ENCODE measurements around the gene UCHL5.
A peak's percentile ranks its signal among the peaks of the same experiment; 100 is the strongest.

UCHL5 gene

GRCh38 chr1:193069748-193070385, 10.7 kb upstream of the UCHL5 start:
- no peak overlapping the region for H3K18ac ChIP-seq (ENCODE audit: low read length)
- H3K23ac ChIP-seq (ENCODE audit: low read length) = no peak overlapping the region
- no peak overlapping the region for H2BK120ac ChIP-seq (ENCODE audit: low read depth, low read length)
- H3K79me2 ChIP-seq (ENCODE audit: control insufficient read depth, insufficient read depth, low read length) = peaks cover 14% of the 10 kb centered on the region
- H3K36me3 ChIP-seq (ENCODE audit: control insufficient read depth, insufficient read depth, low read length) = no peaks in the 10 kb centered on the region
- no peak overlapping the region for H3K4ac ChIP-seq (ENCODE audit: low read depth, low read length)
- no peak overlapping the region for H3K56ac ChIP-seq (ENCODE audit: low read length)
- no peak overlapping the region for H2BK5ac ChIP-seq (ENCODE audit: low read length)
- no peaks in the 10 kb centered on the region for H3K27me3 ChIP-seq (ENCODE audit: insufficient read depth, low read length, poor library complexity)
- no peak overlapping the region for H3K9ac ChIP-seq (ENCODE audit: low read length)
- no peak overlapping the region for H4K8ac ChIP-seq (ENCODE audit: low read depth, low read length)
- DNase-seq = peak; percentile 75
- no peak overlapping the region for H3K27ac ChIP-seq (ENCODE audit: low read depth, low read length)
- peaks cover 13% of the 10 kb centered on the region for H3K79me1 ChIP-seq (ENCODE audit: low read length)
- H2BK15ac ChIP-seq (replicated peaks; ENCODE audit: low read depth) = no peak overlapping the region
- no peak overlapping the region for H2AK5ac ChIP-seq (ENCODE audit: low read length)
- H3K4me3 ChIP-seq (ENCODE audit: low read length) = no peak overlapping the region
- H4K5ac ChIP-seq (ENCODE audit: low read length) = no peak overlapping the region
- WGBS (ENCODE audit: extremely low coverage, insufficient coverage, low lambda C conversion rate) = no CpG with 5 or more reads among the region's 4 CpGs
- H3K4me1 ChIP-seq (ENCODE audit: control insufficient read depth, low read depth, low read length) = peaks cover 2% of the 10 kb centered on the region
- H3K4me2 ChIP-seq (ENCODE audit: low read length) = no peak overlapping the region

- H3K23ac ChIP-seq (ENCODE audit: low read length) = no peak overlapping the region
- H3K4ac ChIP-seq (ENCODE audit: low read depth, low read length) = no peak overlapping the region
- no peak overlapping the region for H3K9ac ChIP-seq (ENCODE audit: low read length)
- H3K18ac ChIP-seq (ENCODE audit: low read length) = no peak overlapping the region
- no peak overlapping the region for H2BK15ac ChIP-seq (replicated peaks; ENCODE audit: low read depth)
- H2BK5ac ChIP-seq (ENCODE audit: low read length) = no peak overlapping the region
- H3K27me3 ChIP-seq (ENCODE audit: insufficient read depth, low read length, poor library complexity) = no peaks in the 10 kb centered on the region
- no peak overlapping the region for H4K8ac ChIP-seq (ENCODE audit: low read depth, low read length)
- no peaks in the 10 kb centered on the region for H3K36me3 ChIP-seq (ENCODE audit: control insufficient read depth, insufficient read depth, low read length)
- H3K4me1 ChIP-seq (ENCODE audit: control insufficient read depth, low read depth, low read length) = peaks cover 2% of the 10 kb centered on the region
- H3K4me2 ChIP-seq (ENCODE audit: low read length) = no peak overlapping the region
- H3K79me2 ChIP-seq (ENCODE audit: control insufficient read depth, insufficient read depth, low read length) = peaks cover 22% of the 10 kb centered on the region
- H3K79me1 ChIP-seq (ENCODE audit: low read length) = peaks cover 19% of the 10 kb centered on the region
- H4K5ac ChIP-seq (ENCODE audit: low read length) = no peak overlapping the region
- DNase-seq = no peak
- no peak overlapping the region for H2BK120ac ChIP-seq (ENCODE audit: low read depth, low read length)
- no peak overlapping the region for H2AK5ac ChIP-seq (ENCODE audit: low read length)
- H3K4me3 ChIP-seq (ENCODE audit: low read length) = no peak overlapping the region
- H3K27ac ChIP-seq (ENCODE audit: low read depth, low read length) = no peak overlapping the region
- H3K56ac ChIP-seq (ENCODE audit: low read length) = no peak overlapping the region
Measured at GRCh38 chr1:193068013-193068412, 8.9 kb upstream of the UCHL5 start.

- Histone ChIP-seq H3K4me2 (ENCODE audit: low read length) (no peak overlapping the region), H3K4me3 (ENCODE audit: low read length) (no peak overlapping the region), H3K23ac (ENCODE audit: low read length) (no peak overlapping the region), H3K9ac (ENCODE audit: low read length) (no peak overlapping the region), H3K4me1 (ENCODE audit: control insufficient read depth, low read depth, low read length) (peaks cover 2% of the 10 kb centered on the region), H3K79me1 (ENCODE audit: low read length) (peaks cover 19% of the 10 kb centered on the region), H2BK120ac (ENCODE audit: low read depth, low read length) (no peak overlapping the region), H4K5ac (ENCODE audit: low read length) (no peak overlapping the region), H2BK15ac (replicated peaks; ENCODE audit: low read depth) (no peak overlapping the region), H4K8ac (ENCODE audit: low read depth, low read length) (no peak overlapping the region), H3K36me3 (ENCODE audit: control insufficient read depth, insufficient read depth, low read length) (no peaks in the 10 kb centered on the region), H3K27ac (ENCODE audit: low read depth, low read length) (no peak overlapping the region), H3K27me3 (ENCODE audit: insufficient read depth, low read length, poor library complexity) (no peaks in the 10 kb centered on the region), H3K79me2 (ENCODE audit: control insufficient read depth, insufficient read depth, low read length) (peaks cover 31% of the 10 kb centered on the region), H2AK5ac (ENCODE audit: low read length) (no peak overlapping the region), H2BK5ac (ENCODE audit: low read length) (no peak overlapping the region), H3K56ac (ENCODE audit: low read length) (no peak overlapping the region), H3K4ac (ENCODE audit: low read depth, low read length) (no peak overlapping the region), H3K18ac (ENCODE audit: low read length) (no peak overlapping the region)
- no CpG with 5 or more reads among the region's 4 CpGs for WGBS (ENCODE audit: extremely low coverage, insufficient coverage, low lambda C conversion rate)
- no peak for DNase-seq
Measured at GRCh38 chr1:193066606-193067005, 7.4 kb upstream of the UCHL5 start.

- Histone ChIP-seq H3K4ac (ENCODE audit: low read depth, low read length) (no peak overlapping the region), H2BK120ac (ENCODE audit: low read depth, low read length) (no peak overlapping the region), H3K79me2 (ENCODE audit: control insufficient read depth, insufficient read depth, low read length) (peaks cover 35% of the 10 kb centered on the region), H3K9ac (ENCODE audit: low read length) (no peak overlapping the region), H3K56ac (ENCODE audit: low read length) (no peak overlapping the region), H4K8ac (ENCODE audit: low read depth, low read length) (no peak overlapping the region), H4K5ac (ENCODE audit: low read length) (no peak overlapping the region), H3K4me2 (ENCODE audit: low read length) (no peak overlapping the region), H3K27ac (ENCODE audit: low read depth, low read length) (no peak overlapping the region), H3K36me3 (ENCODE audit: control insufficient read depth, insufficient read depth, low read length) (no peaks in the 10 kb centered on the region), H2BK15ac (replicated peaks; ENCODE audit: low read depth) (no peak overlapping the region), H3K4me1 (ENCODE audit: control insufficient read depth, low read depth, low read length) (peaks cover 2% of the 10 kb centered on the region), H3K4me3 (ENCODE audit: low read length) (no peak overlapping the region), H3K18ac (ENCODE audit: low read length) (no peak overlapping the region), H3K23ac (ENCODE audit: low read length) (no peak overlapping the region), H2BK5ac (ENCODE audit: low read length) (no peak overlapping the region), H3K27me3 (ENCODE audit: insufficient read depth, low read length, poor library complexity) (no peaks in the 10 kb centered on the region), H2AK5ac (ENCODE audit: low read length) (no peak overlapping the region), H3K79me1 (ENCODE audit: low read length) (peaks cover 19% of the 10 kb centered on the region)
- DNase-seq = no peak
Measured at GRCh38 chr1:193065954-193066353, 6.8 kb upstream of the UCHL5 start.

- no peak overlapping the region for H3K4me2 ChIP-seq (ENCODE audit: low read length)
- no peak overlapping the region for H4K8ac ChIP-seq (ENCODE audit: low read depth, low read length)
- H2BK5ac ChIP-seq (ENCODE audit: low read length) = no peak overlapping the region
- H3K9ac ChIP-seq (ENCODE audit: low read length) = no peak overlapping the region
- no peaks in the 10 kb centered on the region for H3K4me1 ChIP-seq (ENCODE audit: control insufficient read depth, low read depth, low read length)
- no peak overlapping the region for H4K5ac ChIP-seq (ENCODE audit: low read length)
- H3K4me3 ChIP-seq (ENCODE audit: low read length) = no peak overlapping the region
- no peak overlapping the region for H3K27ac ChIP-seq (ENCODE audit: low read depth, low read length)
- H3K56ac ChIP-seq (ENCODE audit: low read length) = no peak overlapping the region
- H3K79me1 ChIP-seq (ENCODE audit: low read length) = peaks cover 12% of the 10 kb centered on the region
- no peaks in the 10 kb centered on the region for H3K36me3 ChIP-seq (ENCODE audit: control insufficient read depth, insufficient read depth, low read length)
- no peak overlapping the region for H2BK15ac ChIP-seq (replicated peaks; ENCODE audit: low read depth)
- H3K27me3 ChIP-seq (ENCODE audit: insufficient read depth, low read length, poor library complexity) = no peaks in the 10 kb centered on the region
- H2AK5ac ChIP-seq (ENCODE audit: low read length) = no peak overlapping the region
- H3K18ac ChIP-seq (ENCODE audit: low read length) = no peak overlapping the region
- WGBS (ENCODE audit: extremely low coverage, insufficient coverage, low lambda C conversion rate) = no CpG with 5 or more reads among the region's 4 CpGs
- no peak overlapping the region for H3K23ac ChIP-seq (ENCODE audit: low read length)
- H3K4ac ChIP-seq (ENCODE audit: low read depth, low read length) = no peak overlapping the region
- peaks cover 46% of the 10 kb centered on the region for H3K79me2 ChIP-seq (ENCODE audit: control insufficient read depth, insufficient read depth, low read length)
- DNase-seq = no peak
- no peak overlapping the region for H2BK120ac ChIP-seq (ENCODE audit: low read depth, low read length)
Measured at GRCh38 chr1:193062698-193063463, 3.7 kb upstream of the UCHL5 start.

- no peak overlapping the region for H2BK5ac ChIP-seq (ENCODE audit: low read length)
- WGBS (ENCODE audit: extremely low coverage, insufficient coverage, low lambda C conversion rate) = no CpG with 5 or more reads among the region's 2 CpGs
- DNase-seq = no peak
Measured at GRCh38 chr1:193060938-193061337, 1.8 kb upstream of the UCHL5 start.

More at GRCh38 chr1:193060938-193061337, 1.8 kb upstream of the UCHL5 start:
- peaks cover 7% of the 10 kb centered on the region for H3K79me1 ChIP-seq (ENCODE audit: low read length)
- no peak overlapping the region for H4K8ac ChIP-seq (ENCODE audit: low read depth, low read length)
- H2BK120ac ChIP-seq (ENCODE audit: low read depth, low read length) = no peak overlapping the region
- no peaks in the 10 kb centered on the region for H3K4me1 ChIP-seq (ENCODE audit: control insufficient read depth, low read depth, low read length)
- no peak overlapping the region for H3K4ac ChIP-seq (ENCODE audit: low read depth, low read length)
- H3K27me3 ChIP-seq (ENCODE audit: insufficient read depth, low read length, poor library complexity) = no peaks in the 10 kb centered on the region
- H3K9ac ChIP-seq (ENCODE audit: low read length) = peak overlapping the region; percentile 28
- no peak overlapping the region for H2AK5ac ChIP-seq (ENCODE audit: low read length)
- H3K18ac ChIP-seq (ENCODE audit: low read length) = no peak overlapping the region
- peak overlapping the region; percentile 29 for H3K56ac ChIP-seq (ENCODE audit: low read length)
- H3K23ac ChIP-seq (ENCODE audit: low read length) = no peak overlapping the region
- no peak overlapping the region for H2BK15ac ChIP-seq (replicated peaks; ENCODE audit: low read depth)
- H3K4me3 ChIP-seq (ENCODE audit: low read length) = no peak overlapping the region
- H3K36me3 ChIP-seq (ENCODE audit: control insufficient read depth, insufficient read depth, low read length) = no peaks in the 10 kb centered on the region
- H3K4me2 ChIP-seq (ENCODE audit: low read length) = peak overlapping the region; percentile 39
- H4K5ac ChIP-seq (ENCODE audit: low read length) = no peak overlapping the region
- H3K79me2 ChIP-seq (ENCODE audit: control insufficient read depth, insufficient read depth, low read length) = peaks cover 53% of the 10 kb centered on the region
- no peak overlapping the region for H3K27ac ChIP-seq (ENCODE audit: low read depth, low read length)

Data from mesendoderm (in vitro differentiated cells).